Stimulated activated CD4-positive, alpha-beta T cell treated with anti-CD3 and anti-CD28 coated beads, Interleukin-4, amount 100 ng/mL, for 24 hours (primary cell): Measurements from ENCODE around the gene DPCD.
"Not testable (repeated sequence)": the region's sequence is repeated elsewhere in the genome, so short reads cannot be mapped to it uniquely, and the experiment has no call there.

ENCODE experiments used
- DNase-seq: peaks from one replicate; pipeline ENCODE4 v3.0.0-alpha.2; 2020

Gene DPCD

GRCh38 chr10:101623528-101623927, 35.4 kb downstream of the DPCD start:
- no peak for DNase-seq

- no peak for DNase-seq
Observed at GRCh38 chr10:101624526-101625102, 36.5 kb downstream of the DPCD start.

GRCh38 chr10:101625821-101626412, 37.8 kb downstream of the DPCD start:
- DNase-seq = no peak

GRCh38 chr10:101629837-101630632, 41.9 kb downstream of the DPCD start:
- no peak for DNase-seq

GRCh38 chr10:101630633-101630920, 42.5 kb downstream of the DPCD start:
- DNase-seq = no peak

- no peak for DNase-seq
Observed at GRCh38 chr10:101631821-101632475, 43.8 kb downstream of the DPCD start.

GRCh38 chr10:101633510-101633909, 45.4 kb downstream of the DPCD start:
- not testable (repeated sequence) for DNase-seq

GRCh38 chr10:101639141-101639900, 51.2 kb downstream of the DPCD start:
- no peak for DNase-seq

- no peak for DNase-seq
Observed at GRCh38 chr10:101643546-101643945, 55.4 kb downstream of the DPCD start.

- DNase-seq = no peak
Observed at GRCh38 chr10:101644002-101644401, 55.9 kb downstream of the DPCD start.

GRCh38 chr10:101645659-101646058, 57.5 kb downstream of the DPCD start:
- DNase-seq = no peak

GRCh38 chr10:101646364-101646763, 58.2 kb downstream of the DPCD start:
- no peak for DNase-seq

- DNase-seq = no peak
Observed at GRCh38 chr10:101647255-101647654, 59.1 kb downstream of the DPCD start.

GRCh38 chr10:101649525-101650085, 61.5 kb downstream of the DPCD start:
- no peak for DNase-seq

- no peak for DNase-seq
Observed at GRCh38 chr10:101650863-101651262, 62.7 kb downstream of the DPCD start.

GRCh38 chr10:101651336-101651735, 63.2 kb downstream of the DPCD start:
- no peak for DNase-seq

- DNase-seq = no peak
Observed at GRCh38 chr10:101653536-101653935, 65.4 kb downstream of the DPCD start.

- no peak for DNase-seq
Observed at GRCh38 chr10:101655570-101655969, 67.4 kb downstream of the DPCD start.

GRCh38 chr10:101656890-101657289, 68.8 kb downstream of the DPCD start:
- DNase-seq = no peak

- no peak for DNase-seq
Observed at GRCh38 chr10:101658975-101659374, 70.9 kb downstream of the DPCD start.
